Body of pancreas (tissue), 4 donors: ENCODE measurements around the gene ITGA4. TPM values are rescaled to one million over a fixed set of nuclear protein-coding genes. Genes with fewer than 3 reads are reported as not detected.

Experiments used
- ATAC-seq: fragments of 150-250 bp; one replicate; pipeline ENCODE4 v1.9.1; 2016
- DNase-seq, 4 donors: peaks; one replicate each; pipeline ENCODE4 v3.0.0-alpha.2; 2019
- H3K27ac ChIP-seq, 4 donors: fragments of 200-600 bp; sonication (generic); 1 replicate in 3 of 4; 2 replicates in 1 of 4; pipeline versions ENCODE4 v1.5.1 to v1.6.1; 2016 to 2019; ENCODE audit warnings: mild to moderate bottlenecking in 1 of 4, mixed read lengths in 1 of 4, moderate library complexity in 1 of 4
- H3K27me3 ChIP-seq, 2 donors: fragments of 200-600 bp; sonication (generic); one replicate each; pipeline ENCODE4 v1.6.0; 2016; ENCODE audit warnings: mild to moderate bottlenecking in 1 of 2
- H3K36me3 ChIP-seq, 2 donors: fragments of 200-600 bp; sonication (generic); replicated peaks in 1 of 2; 2 replicates each; pipeline ENCODE4 v1.5.1; 2016; ENCODE audit warnings: low read depth in 2 of 2; ENCODE audit not compliant: insufficient read depth in 1 of 2
- H3K4me1 ChIP-seq: fragments of 200-600 bp; sonication (generic); one replicate; pipeline ENCODE4 v1.6.0; 2016
- H3K4me3 ChIP-seq, 2 donors: fragments of 200-600 bp; sonication (generic); 1 replicate in 1 of 2; 2 replicates in 1 of 2; pipeline ENCODE4 v1.5.1; 2016 to 2019
- H3K9me3 ChIP-seq, 3 donors: fragments of 200-600 bp; sonication (generic); 1 replicate in 2 of 3; 2 replicates in 1 of 3; pipeline ENCODE4 v1.5.1; 2016
- CTCF ChIP-seq, 7 experiments: fragments of 450-650 bp in 4 of 7; fragments of 200-600 bp in 3 of 7; sonication (generic) in 3 of 7; IDR thresholded peaks; one replicate each; pipeline ENCODE4 v1.5.1; 2016 to 2019; ENCODE audit warnings: antibody characterized with exemption in 7 of 7
- POLR2A ChIP-seq, 3 donors: fragments of 450-650 bp; IDR thresholded peaks; one replicate each; pipeline ENCODE4 v1.6.1; 2016; ENCODE audit warnings: antibody characterized with exemption in 3 of 3, mild to moderate bottlenecking in 2 of 3
- WGBS, 2 donors: methylation state at CpG; one replicate each; pipeline ENCODE4 v1.1.5; 2017; 5-methylcytosine and 5-hydroxymethylcytosine counted together
- intact Hi-C: fragments of 100-400 bp; cut with DNase I; formaldehyde crosslinking; loops from one replicate; pipeline ENCODE4 v1.15.1; 2023
- total RNA-seq, 2 donors: library from RNA; depleted of rRNA; stranded (reverse); fragments of >200 nt; gene quantifications; one replicate each; pipeline ENCODE4 v1.1.0, GENCODE V29; 2016

ITGA4 gene
- total RNA-seq, 2 donors from 2014 or later = 3.4 to 4.3 TPM

GRCh38 chr2:181526014-181526413, 68.8 kb downstream of the ITGA4 start:
- no peak for ATAC-seq
- Histone ChIP-seq H3K9me3 (no peaks in the 10 kb centered on the region), H3K36me3 (no peaks in the 10 kb centered on the region), H3K4me3 (no peak overlapping the region), H3K4me1 (no peaks in the 10 kb centered on the region), H3K27me3 (no peaks in the 10 kb centered on the region), H3K27ac (no peak overlapping the region)
- no peak for DNase-seq
- WGBS, 2 donors = 64 to 66% methylated on average over 4 of the region's 4 CpGs
- intact Hi-C loops = no loop called here
- TF ChIP-seq POLR2A (IDR thresholded peaks at IDR 0.05) (no peak), CTCF (IDR thresholded peaks at IDR 0.05) (no peak)

- no peaks in the 10 kb centered on the region for H3K27me3 ChIP-seq
- no peak overlapping the region for H3K4me3 ChIP-seq
- no peak overlapping the region for H3K27ac ChIP-seq
- no peaks in the 10 kb centered on the region for H3K36me3 ChIP-seq
- DNase-seq (no peak), ATAC-seq (no peak)
- no peaks in the 10 kb centered on the region for H3K4me1 ChIP-seq
- intact Hi-C loops = no loop called here
- H3K9me3 ChIP-seq = no peaks in the 10 kb centered on the region
- WGBS, 2 donors = 73 to 82% methylated on average over 6 of the region's 6 CpGs
- no peak for TF ChIP-seq POLR2A (IDR thresholded peaks at IDR 0.05)
- no peak for TF ChIP-seq CTCF (IDR thresholded peaks at IDR 0.05)
These were observed 69.9 kb downstream of the ITGA4 start for GRCh38 chr2:181527058-181527457.

GRCh38 chr2:181528441-181528840, 71.3 kb downstream of the ITGA4 start:
- no peak for ATAC-seq
- TF ChIP-seq CTCF (IDR thresholded peaks at IDR 0.05) (no peak), POLR2A (IDR thresholded peaks at IDR 0.05) (no peak)

GRCh38 chr2:181536730-181537129, 79.5 kb downstream of the ITGA4 start:
- TF ChIP-seq POLR2A (IDR thresholded peaks at IDR 0.05) (no peak), CTCF (IDR thresholded peaks at IDR 0.05) (no peak)
- no peaks in the 10 kb centered on the region for H3K27me3 ChIP-seq
- H3K4me1 ChIP-seq = no peaks in the 10 kb centered on the region
- WGBS, 2 donors = 85 to 88% methylated on average over 2 of the region's 2 CpGs
- no peaks in the 10 kb centered on the region for H3K36me3 ChIP-seq
- ATAC-seq (no peak), DNase-seq (no peak)
- no peaks in the 10 kb centered on the region for H3K9me3 ChIP-seq
- no peak overlapping the region for H3K27ac ChIP-seq
- H3K4me3 ChIP-seq = no peak overlapping the region
- intact Hi-C loops = no loop called here

More at GRCh38 chr2:181528441-181528840, 71.3 kb downstream of the ITGA4 start:
- H3K4me3 ChIP-seq = no peak overlapping the region
- WGBS, 2 donors = 60 to 72% methylated on average over 1 of the region's 1 CpG
- H3K9me3 ChIP-seq = no peaks in the 10 kb centered on the region
- H3K4me1 ChIP-seq = no peaks in the 10 kb centered on the region
- H3K27me3 ChIP-seq = no peaks in the 10 kb centered on the region
- no peak overlapping the region for H3K27ac ChIP-seq
- H3K36me3 ChIP-seq = no peaks in the 10 kb centered on the region
- DNase-seq = no peak
- intact Hi-C loops = no loop called here

- no peak for DNase-seq
- 74 to 85% methylated on average over 4 of the region's 4 CpGs for WGBS, 2 donors
- Histone ChIP-seq H3K4me3 (no peak overlapping the region), H3K36me3 (no peaks in the 10 kb centered on the region), H3K9me3 (no peaks in the 10 kb centered on the region), H3K27me3 (no peaks in the 10 kb centered on the region), H3K4me1 (no peaks in the 10 kb centered on the region), H3K27ac (no peak overlapping the region)
- no peak for ATAC-seq
- intact Hi-C loops = no loop called here
- TF ChIP-seq CTCF (IDR thresholded peaks at IDR 0.05) (no peak), POLR2A (IDR thresholded peaks at IDR 0.05) (no peak)
These were observed 83.2 kb downstream of the ITGA4 start for GRCh38 chr2:181540421-181540820.
